Ecto neural progenitor cell (in vitro differentiated cells): ENCODE results near the gene CCDC9B.

Source experiments
- DNase-seq: peaks from one replicate; pipeline ENCODE4 v3.0.0-alpha.2; 2018; ENCODE audit warnings: low spot score

Gene CCDC9B

GRCh38 chr15:40365624-40366456 is 25.1 kb upstream of the CCDC9B start:
- no peak for DNase-seq

GRCh38 chr15:40365016-40365415 is 24.3 kb upstream of the CCDC9B start:
- no peak for DNase-seq

DNA sequence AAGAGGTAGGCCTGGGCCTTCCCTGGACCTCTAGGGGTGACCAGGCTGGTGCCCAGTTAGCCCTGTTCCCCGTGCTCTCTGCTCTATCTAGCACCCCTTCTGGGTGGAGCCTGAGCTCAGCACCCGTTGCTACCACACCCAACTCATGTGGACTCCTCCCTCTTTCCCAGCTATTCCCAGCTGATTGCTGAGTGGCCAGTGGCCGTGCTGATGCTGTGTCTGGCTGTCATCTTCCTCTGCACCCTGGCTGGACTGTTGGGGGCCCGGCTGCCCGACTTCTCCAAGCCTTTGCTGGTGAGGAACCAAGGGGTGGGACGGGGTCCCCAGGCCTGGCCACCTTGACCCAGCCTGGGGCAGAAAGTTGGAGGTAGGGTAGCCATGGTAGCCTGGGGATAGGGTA is 23.5 kb upstream of the CCDC9B start:
- no peak for DNase-seq

- no peak for DNase-seq
Observed at GRCh38 chr15:40363611-40364010, 22.9 kb upstream of the CCDC9B start.

DNA sequence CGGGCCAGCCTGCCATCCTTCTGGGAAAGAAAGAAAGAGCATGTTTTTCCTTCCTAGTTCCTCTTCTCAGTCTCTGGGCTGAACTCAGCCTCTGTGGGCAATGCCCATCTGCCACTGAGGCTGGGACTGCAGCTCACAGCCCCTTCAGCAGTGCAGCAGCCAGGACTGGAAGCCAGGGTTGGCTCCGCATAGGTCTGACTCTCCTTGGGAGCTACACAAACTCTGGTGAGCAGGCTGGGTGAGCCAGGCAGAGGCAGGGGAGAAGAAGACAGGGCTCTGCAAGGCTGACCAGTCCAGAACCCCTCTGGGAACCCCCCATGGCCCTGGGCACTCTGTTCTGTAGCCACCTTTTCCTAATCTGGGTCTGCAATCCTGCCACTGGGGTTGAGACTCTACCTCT is 20.9 kb upstream of the CCDC9B start:
- DNase-seq, result no peak

DNA sequence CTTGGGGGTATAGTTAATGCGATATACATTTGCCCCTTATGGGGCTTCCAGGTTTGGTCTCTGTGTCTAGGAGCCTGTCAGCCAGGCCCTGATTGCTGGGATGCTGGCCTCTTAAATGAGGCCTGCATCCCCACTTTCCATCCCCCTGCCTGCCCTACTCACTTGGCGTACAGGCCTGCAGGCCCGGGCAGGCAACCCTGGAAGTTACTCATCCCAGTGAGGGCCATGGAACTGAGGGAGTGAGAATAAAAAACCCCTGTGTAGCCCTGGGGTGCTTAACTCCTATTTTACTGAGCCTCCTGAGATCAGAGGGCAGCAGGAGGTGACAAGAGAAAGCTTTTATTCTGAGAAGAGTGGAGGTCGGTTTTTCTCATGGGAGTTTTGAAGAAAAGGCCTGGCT is 19.3 kb upstream of the CCDC9B start:
- no peak for DNase-seq

GRCh38 chr15:40358471-40359353 is 18.0 kb upstream of the CCDC9B start:
- DNase-seq, result no peak

GRCh38 chr15:40357723-40358470 is 17.2 kb upstream of the CCDC9B start, which contains the start of gene DISP2:
Gene DISP2, plus strand, starts transcription at chr15:40358219. Its CDS starts 103 bp downstream, at chr15:40358322.
- DNase-seq, result peak; percentile 97

GRCh38 chr15:40357246-40357645 is 16.5 kb upstream of the CCDC9B start:
- DNase-seq, result peak; percentile 44

GRCh38 chr15:40355976-40356585 is 15.3 kb upstream of the CCDC9B start:
- DNase-seq, result no peak

DNA sequence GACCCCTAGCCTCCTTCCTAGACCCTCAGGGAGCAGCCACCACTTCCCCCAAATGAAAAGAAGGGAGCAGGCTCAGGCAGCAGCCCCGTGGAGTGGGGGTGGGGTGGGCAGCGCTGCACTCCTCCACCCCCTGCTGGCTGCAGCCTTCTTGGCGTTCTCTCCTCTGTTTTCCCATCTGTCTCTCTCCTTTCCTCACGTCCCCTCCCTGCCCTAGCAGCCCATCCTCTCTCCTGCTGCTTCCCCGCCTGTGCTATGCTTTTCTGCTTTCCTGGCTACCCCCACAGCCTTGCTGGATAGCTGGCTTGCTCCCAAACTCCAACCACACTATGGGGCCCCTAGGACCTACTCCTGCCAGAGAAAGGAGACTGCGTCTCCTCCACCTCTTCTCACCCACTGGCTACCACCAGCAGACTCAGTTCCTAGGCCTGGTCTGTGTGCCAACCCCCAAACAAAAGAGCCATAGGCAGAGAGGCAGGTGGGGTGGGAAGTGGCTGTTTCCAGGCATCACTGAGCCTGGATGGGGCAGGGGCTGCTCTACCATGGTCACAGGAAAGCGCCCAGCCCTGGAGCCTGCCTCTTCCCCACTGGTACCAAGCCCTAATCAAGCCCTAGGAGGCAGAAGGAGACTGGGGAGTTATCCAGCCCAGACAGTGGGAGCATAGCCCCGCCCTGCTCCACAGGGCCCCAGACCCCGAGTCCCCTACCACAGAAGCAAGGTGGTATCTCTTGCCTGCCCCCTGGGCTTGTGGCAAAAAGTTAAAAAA is 13.9 kb upstream of the CCDC9B start:
- DNase-seq, result no peak

- no peak for DNase-seq
Observed at GRCh38 chr15:40353697-40354096, 13.0 kb upstream of the CCDC9B start.

DNA sequence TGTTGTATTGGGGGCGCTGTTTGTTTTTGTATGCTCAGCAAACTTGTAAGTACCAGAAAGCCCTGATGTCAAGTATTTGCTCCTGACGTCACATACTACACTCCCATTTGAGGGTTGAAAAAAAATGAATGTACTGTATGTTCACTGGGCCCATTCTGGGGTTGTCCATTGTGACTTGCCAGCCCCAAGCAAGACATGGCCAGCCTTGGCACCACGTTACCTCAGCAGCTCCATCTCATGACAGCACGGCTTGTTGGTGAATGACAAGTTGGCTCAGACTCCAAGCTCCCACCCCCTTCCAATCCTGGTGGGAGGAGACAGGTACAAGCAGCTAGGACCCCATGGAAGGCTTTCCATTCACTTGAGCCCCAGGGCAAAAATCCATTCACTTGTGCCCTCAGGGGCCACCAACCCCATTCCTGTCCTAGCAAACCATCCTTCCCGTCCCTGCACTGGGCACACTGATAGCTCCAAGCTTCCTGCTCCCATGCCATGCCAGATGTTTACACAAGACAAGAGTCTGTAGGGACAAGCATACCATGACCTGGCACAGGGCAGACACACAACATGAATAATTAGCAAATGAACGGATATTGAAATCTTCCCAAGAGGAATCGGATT is 11.7 kb upstream of the CCDC9B start:
- DNase-seq, result no peak

- no peak for DNase-seq
Observed at GRCh38 chr15:40349163-40349562, 8.4 kb upstream of the CCDC9B start.

- DNase-seq, result no peak
Observed at GRCh38 chr15:40348474-40348870, 7.7 kb upstream of the CCDC9B start.

GRCh38 chr15:40347559-40348473 is 7.1 kb upstream of the CCDC9B start:
- DNase-seq, result no peak

- DNase-seq, result no peak
Observed at GRCh38 chr15:40346579-40347558, 6.1 kb upstream of the CCDC9B start.

DNA sequence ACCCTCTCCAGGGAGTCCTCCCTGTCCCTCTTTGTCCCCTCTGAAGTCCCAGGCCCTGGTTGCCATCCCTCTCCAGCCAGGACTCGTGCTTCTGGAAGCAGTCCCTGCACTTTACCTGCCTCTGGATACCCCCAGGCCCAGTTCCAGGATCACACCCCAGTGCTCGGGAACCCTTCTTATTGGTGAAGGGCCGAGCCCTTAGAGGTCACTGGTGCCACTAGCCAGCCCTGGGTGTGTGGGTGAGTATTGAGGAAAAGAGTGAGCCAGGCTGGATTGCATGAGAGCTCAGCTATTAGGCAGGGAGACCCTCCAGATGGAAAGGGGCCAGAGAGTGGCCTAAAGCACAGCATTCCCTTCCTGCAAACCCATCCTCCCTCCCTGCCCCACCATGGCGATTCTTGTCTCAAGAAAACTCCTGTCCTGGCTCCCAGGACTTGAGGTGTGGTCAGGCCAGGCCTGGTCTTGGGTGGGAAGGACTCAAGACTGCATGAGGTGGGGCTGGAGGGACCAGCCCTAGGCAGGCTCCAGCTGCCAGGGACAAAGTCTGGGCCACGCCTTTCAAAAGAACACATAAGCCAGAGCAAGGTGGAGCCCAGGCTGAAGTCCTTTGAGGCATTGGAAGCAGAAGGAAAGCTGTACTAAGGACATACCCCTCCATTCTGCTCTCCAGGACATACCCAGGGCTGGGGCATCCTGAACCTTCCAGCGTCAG is 5.3 kb upstream of the CCDC9B start:
- no peak for DNase-seq
